HepG2 (cell line): ENCODE measurements around the gene UNC13D. TPM values are rescaled to one million over a fixed set of nuclear protein-coding genes. Genes with fewer than 3 reads are reported as not detected.

Source experiments
- BRF2 ChIP-seq: sonication (generic); formaldehyde crosslinking; IDR thresholded peaks from 2 replicates; pipeline ENCODE4 v1.8.1; 2022; ENCODE audit warnings: mild to moderate bottlenecking, missing genetic modification reagents
- CREM ChIP-seq, 2 experiments: sonication (generic) in 1 of 2; formaldehyde crosslinking in 1 of 2; IDR thresholded peaks; 2 replicates each; pipeline versions ENCODE4 v1.4.0 to v1.6.1; 2016 to 2020; ENCODE audit warnings: antibody characterized with exemption in 1 of 2, mild to moderate bottlenecking in 1 of 2, missing genetic modification reagents in 1 of 2
- FOXP4 ChIP-seq: sonication (generic); formaldehyde crosslinking; IDR thresholded peaks from 2 replicates; pipeline ENCODE4 v1.4.0; 2020; ENCODE audit warnings: missing genetic modification reagents
- GMEB2 ChIP-seq: IDR thresholded peaks from 2 replicates; pipeline ENCODE4 v1.6.1; 2016; ENCODE audit warnings: missing biosample characterization, missing genetic modification reagents, low read depth
- HIVEP1 ChIP-seq: sonication (generic); formaldehyde crosslinking; IDR thresholded peaks from 2 replicates; pipeline ENCODE4 v1.4.0; 2020; ENCODE audit warnings: mild to moderate bottlenecking, missing genetic modification reagents
- KLF11 ChIP-seq: IDR thresholded peaks from 2 replicates; pipeline ENCODE4 v1.6.1; 2016; ENCODE audit warnings: missing compliant biosample characterization
- MXD4 ChIP-seq: IDR thresholded peaks from 2 replicates; pipeline ENCODE4 v1.6.1; 2016; ENCODE audit warnings: mild to moderate bottlenecking, missing biosample characterization, missing genetic modification reagents
- NFE2 ChIP-seq: sonication (generic); formaldehyde crosslinking; IDR thresholded peaks from 2 replicates; pipeline ENCODE4 v1.4.0; 2020; ENCODE audit warnings: missing genetic modification reagents
- NONO ChIP-seq, 2 experiments: fragments of 450-650 bp in 1 of 2; sonication (generic) in 1 of 2; formaldehyde crosslinking in 1 of 2; IDR thresholded peaks in 1 of 2; conservative IDR thresholded peaks in 1 of 2; 2 replicates each; pipeline versions ENCODE4 v1.6.1 to v1.8.0; 2017 to 2022; ENCODE audit warnings: mild to moderate bottlenecking in 1 of 2, missing genetic modification reagents in 1 of 2, moderate library complexity in 1 of 2
- NRL ChIP-seq: sonication (generic); formaldehyde crosslinking; IDR thresholded peaks from 2 replicates; pipeline ENCODE4 v1.5.0; 2020; ENCODE audit warnings: missing genetic modification reagents, mild to moderate bottlenecking, moderate library complexity, borderline replicate concordance
- PLSCR1 ChIP-seq: sonication (generic); formaldehyde crosslinking; IDR thresholded peaks from 2 replicates; pipeline ENCODE4 v1.5.0; 2020; ENCODE audit warnings: missing genetic modification reagents, mild to moderate bottlenecking, borderline replicate concordance
- PTBP1 ChIP-seq: fragments of 200-400 bp; formaldehyde crosslinking; IDR thresholded peaks from 2 replicates; pipeline ENCODE4 v1.6.1; 2018; ENCODE audit warnings: low read length, low read depth; ENCODE audit not compliant: poor library complexity, severe bottlenecking
- ZNF710 ChIP-seq: sonication (generic); formaldehyde crosslinking; IDR thresholded peaks from 2 replicates; pipeline ENCODE4 v1.5.0; 2020; ENCODE audit warnings: mild to moderate bottlenecking, missing genetic modification reagents, borderline replicate concordance
- ZNF746 ChIP-seq: sonication (generic); formaldehyde crosslinking; IDR thresholded peaks from 2 replicates; pipeline ENCODE4 v1.8.0; 2022; ENCODE audit warnings: mild to moderate bottlenecking, missing genetic modification reagents
- ZNF770 ChIP-seq: sonication (generic); formaldehyde crosslinking; IDR thresholded peaks from 2 replicates; pipeline ENCODE4 v1.5.0; 2020; ENCODE audit warnings: mild to moderate bottlenecking, missing genetic modification reagents
- ZUFSP ChIP-seq: sonication (generic); formaldehyde crosslinking; IDR thresholded peaks from 2 replicates; pipeline ENCODE4 v1.9.0; 2021; ENCODE audit warnings: missing genetic modification reagents, mild to moderate bottlenecking, borderline replicate concordance
- polyA plus RNA-seq, 8 experiments: library from polyadenylated mRNA; depleted of rRNA in 3 of 8; stranded (reverse) in 7 of 8; unstranded in 1 of 8; fragments of >200 nt; fragmentation: Illumina TruSeq in 4 of 8; extraction: Trizol in 4 of 8; gene quantifications; 2 replicates each; pipeline versions ENCODE4 v1.2.1 to v1.2.3, GENCODE V29; 2011 to 2016; ENCODE audit warnings: low read depth in 4 of 8, missing spikeins in 1 of 8, mixed read lengths in 1 of 8; ENCODE audit not compliant: insufficient read depth in 1 of 8
- total RNA-seq, 5 experiments: library from RNA; depleted of rRNA; stranded (reverse); fragments of >200 nt; fragmentation: Illumina TruSeq; extraction: Trizol; gene quantifications; 2 replicates each; pipeline ENCODE4 v1.2.3, GENCODE V29; 2016; ENCODE audit warnings: low read depth in 1 of 5

Gene UNC13D
- total and polyA plus RNA-seq, 2 of the 13 experiments (the other 11 are each of a cell fraction or from before 2014, with no cell fraction given): 29.7 to 42.7 TPM

- TF ChIP-seq ZNF710 (CRISPR knock-in tag) (no peak; the same call in 1 of the 2 replicates), KLF11 (CRISPR knock-in tag) (0 out of 2 replicates have a peak, but pooled peaks have one; percentile 17), NFE2 (CRISPR knock-in tag) (0 out of 2 replicates have a peak, but pooled peaks have one; percentile 16), BRF2 (CRISPR knock-in tag) (peak; percentile 46), CREM (IDR thresholded peaks at IDR 0.05) (peak; percentile 100), CREM (CRISPR knock-in tag; IDR thresholded peaks at IDR 0.05) (no peak), MXD4 (CRISPR knock-in tag) (peak; percentile 74; the same call in 1 of the 2 replicates), ZUFSP (CRISPR knock-in tag) (no peak), ZNF770 (0 out of 2 replicates have a peak, but pooled peaks have one; percentile 13), ZNF746 (CRISPR knock-in tag) (no peak; the same call in 1 of the 2 replicates), PTBP1 (no peak), PLSCR1 (no peak), FOXP4 (peak; percentile 8; the same call in 1 of the 2 replicates), NRL (no peak), GMEB2 (CRISPR knock-in tag) (peak; percentile 95), NONO (IDR thresholded peaks at IDR 0.05) (no peak), NONO (CRISPR knock-in tag; conservative IDR thresholded peaks at IDR 0.05) (no peak), HIVEP1 (peak; percentile 21; the same call in 1 of the 2 replicates)
Observed at GRCh38 chr17:75784473-75785015, 59.7 kb downstream of the UNC13D start, which contains the start of gene UNK (continued).
